H9 (cell line): ENCODE results near the gene RPS6KB2. TPM values are rescaled to one million over a fixed set of nuclear protein-coding genes. Genes with fewer than 3 reads are reported as not detected.

ENCODE experiments used
- DNase-seq: peaks from one replicate; pipeline ENCODE4 v3.0.0-alpha.2; 2017
- H2AFZ ChIP-seq: one replicate; pipeline ENCODE4 v1.6.1; 2013; ENCODE audit warnings: mild to moderate bottlenecking, low read length, control low read depth, moderate library complexity
- H2AK5ac ChIP-seq: 2 replicates; pipeline ENCODE4 v1.6.1; 2013; ENCODE audit warnings: low read length, control low read depth, mixed read lengths; ENCODE audit not compliant: insufficient read length
- H2BK120ac ChIP-seq: one replicate; pipeline ENCODE4 v1.6.1; 2013; ENCODE audit warnings: low read depth, mild to moderate bottlenecking, low read length, control low read depth, inconsistent platforms; ENCODE audit not compliant: poor library complexity, severe bottlenecking
- H2BK12ac ChIP-seq: 2 replicates; pipeline ENCODE4 v1.6.1; 2013; ENCODE audit warnings: low read length, control low read depth, mixed read lengths, low read depth; ENCODE audit not compliant: insufficient read length
- H2BK15ac ChIP-seq: 2 replicates; pipeline ENCODE4 v1.6.1; 2013; ENCODE audit warnings: low read depth, low read length, control low read depth
- H2BK20ac ChIP-seq: one replicate; pipeline ENCODE4 v1.6.1; 2013; ENCODE audit warnings: low read depth, mild to moderate bottlenecking, low read length, control low read depth, inconsistent platforms; ENCODE audit not compliant: poor library complexity, severe bottlenecking
- H2BK5ac ChIP-seq: 2 replicates; pipeline ENCODE4 v1.6.1; 2013; ENCODE audit warnings: low read length, control low read depth, mixed read lengths; ENCODE audit not compliant: insufficient read length
- H3K14ac ChIP-seq: 2 replicates; pipeline ENCODE4 v1.6.1; 2013; ENCODE audit warnings: low read length, control low read depth; ENCODE audit not compliant: insufficient read depth
- H3K18ac ChIP-seq: 2 replicates; pipeline ENCODE4 v1.6.1; 2013; ENCODE audit warnings: low read depth, mild to moderate bottlenecking, mixed read lengths, low read length, control low read depth; ENCODE audit not compliant: insufficient read length
- H3K23ac ChIP-seq: 2 replicates; pipeline ENCODE4 v1.6.1; 2013; ENCODE audit warnings: low read length, control low read depth, mixed read lengths, low read depth; ENCODE audit not compliant: insufficient read length
- H3K23me2 ChIP-seq: 2 replicates; pipeline ENCODE4 v1.6.1; 2013; ENCODE audit warnings: low read depth, mild to moderate bottlenecking, mixed read lengths, low read length, control low read depth; ENCODE audit not compliant: insufficient read length, poor library complexity, severe bottlenecking
- H3K27ac ChIP-seq: 2 replicates; pipeline ENCODE4 v1.5.1; 2013; ENCODE audit warnings: low read length, control low read depth, mixed read lengths, low read depth; ENCODE audit not compliant: insufficient read length
- H3K27me3 ChIP-seq: 2 replicates; pipeline ENCODE4 v1.6.1; 2013; ENCODE audit warnings: low read length, control low read depth, inconsistent platforms; ENCODE audit not compliant: insufficient read depth
- H3K4ac ChIP-seq: 2 replicates; pipeline ENCODE4 v1.6.1; 2013; ENCODE audit warnings: low read depth, mild to moderate bottlenecking, control low read depth, inconsistent platforms, low read length, moderate library complexity
- H3K4me1 ChIP-seq: 2 replicates; pipeline ENCODE4 v1.6.1; 2013; ENCODE audit warnings: low read length, control low read depth, inconsistent platforms; ENCODE audit not compliant: insufficient read depth
- H3K4me2 ChIP-seq: 2 replicates; pipeline ENCODE4 v1.6.1; 2013; ENCODE audit warnings: low read length, control low read depth, mixed read lengths; ENCODE audit not compliant: insufficient read length, insufficient read depth
- H3K56ac ChIP-seq: 2 replicates; pipeline ENCODE4 v1.6.1; 2013; ENCODE audit warnings: low read depth, mild to moderate bottlenecking, mixed read lengths, low read length, control low read depth; ENCODE audit not compliant: insufficient read length
- H3K79me1 ChIP-seq: 2 replicates; pipeline ENCODE4 v1.6.1; 2013; ENCODE audit warnings: low read depth, mild to moderate bottlenecking, moderate library complexity, low read length, control low read depth, inconsistent platforms; ENCODE audit not compliant: insufficient read depth, poor library complexity, severe bottlenecking
- H3K79me2 ChIP-seq: 2 replicates; pipeline ENCODE4 v1.6.1; 2013; ENCODE audit warnings: low read length, control low read depth, inconsistent platforms; ENCODE audit not compliant: insufficient read depth
- H3K9ac ChIP-seq: 2 replicates; pipeline ENCODE4 v1.6.1; 2013; ENCODE audit warnings: low read length, control low read depth, mixed read lengths; ENCODE audit not compliant: insufficient read length; ENCODE audit errors: extremely low read depth
- H3K9me3 ChIP-seq: one replicate; pipeline ENCODE4 v1.6.1; 2013; ENCODE audit warnings: low read depth, low read length, inconsistent platforms; ENCODE audit not compliant: control insufficient read depth
- H3T11ph ChIP-seq: one replicate; pipeline ENCODE4 v1.6.1; 2013; ENCODE audit warnings: mild to moderate bottlenecking, low read length, control low read depth, inconsistent platforms
- H4K20me1 ChIP-seq: one replicate; pipeline ENCODE4 v1.6.1; 2013; ENCODE audit not compliant: control insufficient read depth, insufficient read length, insufficient read depth
- H4K5ac ChIP-seq: 2 replicates; pipeline ENCODE4 v1.6.1; 2013; ENCODE audit warnings: low read depth, mild to moderate bottlenecking, mixed read lengths, low read length, control low read depth; ENCODE audit not compliant: insufficient read length
- H4K8ac ChIP-seq: replicated peaks from 2 replicates; pipeline ENCODE4 v1.6.1; 2013; ENCODE audit warnings: low read length, control low read depth, mixed read lengths, low read depth; ENCODE audit not compliant: insufficient read length
- H4K91ac ChIP-seq: 2 replicates; pipeline ENCODE4 v1.6.1; 2013; ENCODE audit warnings: low read depth, mild to moderate bottlenecking, moderate library complexity, mixed read lengths, low read length, control low read depth; ENCODE audit not compliant: insufficient read length
- H3K27ac Mint-ChIP-seq, 3 experiments: 2 replicates in 2 of 3; 3 replicates in 1 of 3; pipeline ENCODE4 v1.8.0; 2020 to 2021; ENCODE audit warnings: mixed read lengths in 3 of 3, mild to moderate bottlenecking in 1 of 3, moderate library complexity in 1 of 3
- H3K27me3 Mint-ChIP-seq: 2 replicates; pipeline ENCODE4 v1.8.0; 2021; ENCODE audit warnings: low read depth, mild to moderate bottlenecking, moderate library complexity, mixed read lengths
- H3K36me3 Mint-ChIP-seq, 3 experiments: 2 replicates in 2 of 3; 3 replicates in 1 of 3; pipeline ENCODE4 v1.8.0; 2020 to 2021; ENCODE audit warnings: low read depth in 3 of 3, mixed read lengths in 3 of 3; ENCODE audit not compliant: insufficient read depth in 1 of 3
- H3K4me1 Mint-ChIP-seq, 2 experiments: 2 replicates each; pipeline ENCODE4 v1.8.0; 2020; ENCODE audit warnings: mixed read lengths in 2 of 2
- H3K4me3 Mint-ChIP-seq, 2 experiments: 2 replicates in 1 of 2; 3 replicates in 1 of 2; pipeline ENCODE4 v1.8.0; 2020 to 2021; ENCODE audit warnings: mild to moderate bottlenecking in 2 of 2, mixed read lengths in 2 of 2, moderate library complexity in 1 of 2
- H3K9me3 Mint-ChIP-seq, 2 experiments: 2 replicates in 1 of 2; 3 replicates in 1 of 2; pipeline ENCODE4 v1.8.0; 2020; ENCODE audit warnings: mild to moderate bottlenecking in 2 of 2, mixed read lengths in 2 of 2, moderate library complexity in 1 of 2
- WGBS: extraction: QIAGEN DNeasy Blood & Tissue Kit; methylation state at CpG from one replicate; pipeline ENCODE4 v1.1.7; 2013; ENCODE audit warnings: missing lambda C conversion rate, low lambda C conversion rate, mixed read lengths; ENCODE audit not compliant: insufficient read length; ENCODE audit errors: extremely low coverage; 5-methylcytosine and 5-hydroxymethylcytosine counted together
- total RNA-seq: library from RNA; stranded (reverse); gene quantifications from 2 replicates; pipeline ENCODE4 v1.2.1, GENCODE V29; 2021
- TF ChIP-seq, protein P1 (sequence below): fragments of 200-600 bp; sonication (generic); conservative IDR thresholded peaks from 3 replicates; pipeline ENCODE4 v1.8.0; 2021; ENCODE audit warnings: antibody characterized with exemption, mild to moderate bottlenecking

RPS6KB2 gene
- total RNA-seq, 1 experiment from 2014 or later, result 51.7 TPM

GRCh38 chr11:67431346-67432249 is 3.3 kb downstream of the RPS6KB2 start:
- Mint-ChIP-seq H3K4me3 (peak overlapping the region in 1 of 2 experiments; percentile 7; a peak in 3 of 5 replicates), H3K27me3 (no peaks in the 10 kb centered on the region; the same call in 1 of the 2 replicates), H3K36me3 (peaks cover 9 to 36% (median 31%) of the 10 kb centered on the region in 3 experiments; a peak in 6 of 7 replicates), H3K9me3 (no peaks in the 10 kb centered on the region), H3K27ac (peak overlapping the region in 2 of 3 experiments; percentile 15 to 86; a peak in 3 of 7 replicates), H3K4me1 (peaks cover 5 to 11% of the 10 kb centered on the region in 2 experiments)
- Histone ChIP-seq H3K4me1 (no peaks in the 10 kb centered on the region; the same call in 1 of the 2 replicates), H3K79me2 (no peaks in the 10 kb centered on the region; the same call in 1 of the 2 replicates), H3K23ac (no peak overlapping the region), H4K5ac (no peak overlapping the region), H3K56ac (no peak overlapping the region), H3K18ac (no peak overlapping the region), H3K9ac (no peak overlapping the region), H3K79me1 (no peaks in the 10 kb centered on the region), H3K27me3 (no peaks in the 10 kb centered on the region), H3K14ac (no peak overlapping the region), H2BK5ac (no peak overlapping the region), H4K91ac (no peak overlapping the region), H3T11ph (no peak overlapping the region), H2AFZ (no peak overlapping the region), H3K23me2 (peaks cover 4% of the 10 kb centered on the region), H2AK5ac (no peak overlapping the region), H4K20me1 (no peaks in the 10 kb centered on the region), H2BK20ac (no peak overlapping the region), H3K9me3 (no peaks in the 10 kb centered on the region), H3K27ac (no peak overlapping the region), H2BK12ac (no peak overlapping the region), H2BK120ac (no peak overlapping the region), H2BK15ac (no peak overlapping the region), H3K4me2 (no peak overlapping the region), H3K4ac (no peak overlapping the region), H4K8ac (no peak overlapping the region)
- DNase-seq, result no peak
- TF ChIP-seq, protein P1, sequence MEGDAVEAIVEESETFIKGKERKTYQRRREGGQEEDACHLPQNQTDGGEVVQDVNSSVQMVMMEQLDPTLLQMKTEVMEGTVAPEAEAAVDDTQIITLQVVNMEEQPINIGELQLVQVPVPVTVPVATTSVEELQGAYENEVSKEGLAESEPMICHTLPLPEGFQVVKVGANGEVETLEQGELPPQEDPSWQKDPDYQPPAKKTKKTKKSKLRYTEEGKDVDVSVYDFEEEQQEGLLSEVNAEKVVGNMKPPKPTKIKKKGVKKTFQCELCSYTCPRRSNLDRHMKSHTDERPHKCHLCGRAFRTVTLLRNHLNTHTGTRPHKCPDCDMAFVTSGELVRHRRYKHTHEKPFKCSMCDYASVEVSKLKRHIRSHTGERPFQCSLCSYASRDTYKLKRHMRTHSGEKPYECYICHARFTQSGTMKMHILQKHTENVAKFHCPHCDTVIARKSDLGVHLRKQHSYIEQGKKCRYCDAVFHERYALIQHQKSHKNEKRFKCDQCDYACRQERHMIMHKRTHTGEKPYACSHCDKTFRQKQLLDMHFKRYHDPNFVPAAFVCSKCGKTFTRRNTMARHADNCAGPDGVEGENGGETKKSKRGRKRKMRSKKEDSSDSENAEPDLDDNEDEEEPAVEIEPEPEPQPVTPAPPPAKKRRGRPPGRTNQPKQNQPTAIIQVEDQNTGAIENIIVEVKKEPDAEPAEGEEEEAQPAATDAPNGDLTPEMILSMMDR, result no peak
- WGBS, result no CpG with 5 or more reads among the region's 24 CpGs
